Thymus (tissue), 11 donors: Measurements from ENCODE around the gene CUEDC1. TPM values are rescaled to one million over a fixed set of nuclear protein-coding genes. Genes with fewer than 3 reads are reported as not detected.

ENCODE experiments used
- DNase-seq, 9 donors: peaks; one replicate each; pipeline ENCODE4 v3.0.0-alpha.2; 2013; ENCODE audit warnings: low spot score in 9 of 9, low read depth in 6 of 9, missing footprints in 1 of 9
- H3K27ac ChIP-seq, 2 donors: one replicate each; pipeline ENCODE4 v1.5.1; 2013; ENCODE audit warnings: control low read depth in 1 of 2, low read depth in 1 of 2, low read length in 1 of 2, mild to moderate bottlenecking in 1 of 2, moderate library complexity in 1 of 2
- H3K27me3 ChIP-seq, 2 donors: one replicate each; pipeline ENCODE4 v1.5.1; 2013; ENCODE audit warnings: low read length in 1 of 2; ENCODE audit not compliant: control insufficient read depth in 2 of 2, insufficient read depth in 1 of 2
- H3K36me3 ChIP-seq, 2 donors: one replicate each; pipeline ENCODE4 v1.5.1; 2013; ENCODE audit warnings: low read length in 1 of 2, mild to moderate bottlenecking in 1 of 2, moderate library complexity in 1 of 2; ENCODE audit not compliant: control insufficient read depth in 2 of 2, insufficient read depth in 2 of 2
- H3K4me1 ChIP-seq, 2 donors: one replicate each; pipeline ENCODE4 v1.5.1; 2013; ENCODE audit warnings: low read length in 2 of 2; ENCODE audit not compliant: control insufficient read depth in 2 of 2, insufficient read depth in 2 of 2
- H3K4me3 ChIP-seq, 2 donors: one replicate each; pipeline ENCODE4 v1.5.1; 2013; ENCODE audit warnings: low read length in 2 of 2, control low read depth in 1 of 2, mild to moderate bottlenecking in 1 of 2
- H3K9me3 ChIP-seq, 2 donors: one replicate each; pipeline ENCODE4 v1.5.1; 2013; ENCODE audit warnings: low read length in 1 of 2, mild to moderate bottlenecking in 1 of 2; ENCODE audit not compliant: control insufficient read depth in 2 of 2, insufficient read depth in 1 of 2
- WGBS: extraction: QIAGEN DNeasy Blood & Tissue Kit; methylation state at CpG from one replicate; pipeline ENCODE4 v1.1.7; 2013; 5-methylcytosine and 5-hydroxymethylcytosine counted together
- polyA plus RNA-seq: library from polyadenylated mRNA; stranded (reverse); fragments of 200-250 nt; gene quantifications from one replicate; pipeline ENCODE4 v1.2.3, GENCODE V29; 2013
- total RNA-seq: library from RNA; stranded (reverse); fragments of 120-200 nt; gene quantifications from one replicate; pipeline ENCODE4 v1.2.4, GENCODE V29; 2013
- donor health status: healthy.

Gene CUEDC1
- total and polyA plus RNA-seq, 2 donors = 3.1 to 19.3 TPM

DNA sequence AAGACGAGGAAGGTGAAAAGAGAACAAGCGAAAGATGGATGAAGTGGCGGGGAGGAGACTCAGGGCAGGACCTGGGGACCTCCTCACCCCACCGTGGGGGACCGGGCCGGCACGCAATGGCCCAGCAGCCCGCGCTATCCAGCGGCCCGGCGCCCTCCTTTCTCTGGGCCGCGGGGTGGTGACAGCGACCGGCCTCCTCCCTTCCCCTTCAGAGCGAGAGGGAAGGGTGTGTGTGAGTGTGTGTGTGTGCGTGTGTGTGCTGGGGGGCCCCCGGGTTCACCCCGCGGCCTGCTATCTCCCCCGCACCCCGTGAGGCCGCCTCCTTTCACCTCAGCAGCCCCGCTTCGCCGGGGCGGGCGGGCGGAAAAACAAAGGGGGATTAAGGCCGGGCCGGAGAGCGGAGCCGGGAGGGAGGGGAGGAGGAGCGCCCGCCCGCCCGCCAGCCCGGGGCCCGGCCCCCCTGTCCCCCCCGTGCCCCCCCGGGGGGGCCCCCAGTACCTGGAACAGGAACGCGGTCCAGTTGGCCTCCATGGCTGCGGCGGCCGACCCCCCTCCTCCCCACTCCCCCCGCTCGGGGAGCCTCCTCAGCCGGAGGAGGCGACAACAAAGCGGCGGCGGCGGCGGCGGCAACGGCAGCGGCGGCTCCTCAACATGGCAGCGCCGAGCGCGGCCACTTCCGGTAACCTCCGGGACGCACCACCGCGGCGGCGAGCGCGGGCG, 32.5 kb upstream of the CUEDC1 start, which contains the start of gene VEZF1:
VEZF1 (minus strand) TSS at position 674 of the 720 bp plus-strand sequence; CDS start at position 531, 143 bp downstream.
- no peaks in the 10 kb centered on the region for H3K9me3 ChIP-seq
- under 1% methylated on average over 74 of the region's 74 CpGs for WGBS
- peak in 7 of 9 donors; percentile 42 to 87 (median 72) for DNase-seq
- peak within 1 kb of the TSS; percentile 81 to 91 for H3K27ac ChIP-seq
- peak within 1 kb of the TSS; percentile 78 to 95 for H3K4me3 ChIP-seq
- no peaks in the 10 kb centered on the region for H3K27me3 ChIP-seq
- peaks cover 6 to 10% of the 10 kb centered on the region in 2 donors for H3K36me3 ChIP-seq
- peaks cover 17 to 20% of the 10 kb centered on the region in 2 donors for H3K4me1 ChIP-seq

DNA sequence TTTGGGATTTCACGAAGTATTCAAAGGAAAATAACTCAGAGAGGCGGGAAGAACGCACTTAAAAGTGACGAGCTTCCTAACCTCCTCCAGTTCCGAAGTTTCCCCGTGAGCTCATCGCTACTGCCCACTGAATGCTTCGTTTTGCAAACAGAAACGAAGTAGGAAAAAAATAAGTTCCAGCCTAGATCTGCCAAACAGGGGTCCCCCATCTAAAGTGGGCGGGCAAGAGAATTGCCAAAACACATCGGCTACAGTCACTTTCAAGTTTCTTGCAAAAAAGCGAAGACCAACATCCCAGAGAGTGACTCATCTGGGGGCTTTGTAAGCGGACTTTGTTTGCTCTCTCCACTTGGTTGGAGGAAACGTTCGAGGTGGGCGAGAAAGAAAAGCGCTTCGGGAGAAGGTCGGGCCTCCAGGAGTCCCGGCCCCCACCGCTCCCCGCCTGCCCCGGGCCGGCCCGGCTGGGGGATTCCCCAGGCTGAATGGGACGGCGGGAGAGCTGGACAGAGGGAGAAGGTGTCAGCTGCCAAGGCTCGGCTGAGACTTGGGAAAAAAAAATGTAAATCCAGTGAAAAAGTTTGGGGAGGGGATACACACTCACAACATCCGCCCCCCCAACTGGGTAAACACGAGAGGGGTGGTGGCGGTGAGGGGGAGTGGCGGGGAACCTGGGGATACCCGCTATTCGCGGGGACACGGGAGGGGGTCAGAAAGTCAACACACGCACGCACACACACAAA, 31.8 kb upstream of the CUEDC1 start:
- Histone ChIP-seq H3K9me3 (no peaks in the 10 kb centered on the region), H3K27ac (peak overlapping the region; percentile 81 to 91), H3K4me3 (peak overlapping the region; percentile 75 to 95), H3K27me3 (no peaks in the 10 kb centered on the region), H3K36me3 (peaks cover 12 to 16% of the 10 kb centered on the region in 2 donors), H3K4me1 (peaks cover 20 to 22% of the 10 kb centered on the region in 2 donors)
- peak in 5 of 9 donors; percentile 16 to 59 (median 27) for DNase-seq
- WGBS = under 1% methylated on average over 38 of the region's 38 CpGs

DNA sequence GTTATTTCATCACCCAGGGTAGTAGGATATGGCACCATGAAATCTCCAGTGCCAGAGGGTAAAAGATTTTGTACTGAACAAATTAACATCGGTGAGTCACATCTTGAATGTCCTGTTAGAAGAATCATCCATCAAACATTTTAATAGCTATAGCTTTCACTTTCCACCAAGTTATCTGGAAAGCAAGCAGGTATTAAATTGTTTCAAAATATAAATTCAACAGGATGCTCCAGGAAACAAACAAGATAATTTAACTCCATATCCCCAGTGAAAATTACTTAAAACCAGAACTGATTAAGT, 30.4 kb upstream of the CUEDC1 start:
- Histone ChIP-seq H3K27ac (no peak overlapping the region), H3K36me3 (peaks cover 12 to 25% of the 10 kb centered on the region in 2 donors), H3K4me1 (peaks cover 20 to 22% of the 10 kb centered on the region in 2 donors), H3K27me3 (no peaks in the 10 kb centered on the region), H3K9me3 (no peaks in the 10 kb centered on the region), H3K4me3 (no peak overlapping the region)
- 50% methylated on average over 1 of the region's 1 CpG for WGBS
- DNase-seq = no peak

DNA sequence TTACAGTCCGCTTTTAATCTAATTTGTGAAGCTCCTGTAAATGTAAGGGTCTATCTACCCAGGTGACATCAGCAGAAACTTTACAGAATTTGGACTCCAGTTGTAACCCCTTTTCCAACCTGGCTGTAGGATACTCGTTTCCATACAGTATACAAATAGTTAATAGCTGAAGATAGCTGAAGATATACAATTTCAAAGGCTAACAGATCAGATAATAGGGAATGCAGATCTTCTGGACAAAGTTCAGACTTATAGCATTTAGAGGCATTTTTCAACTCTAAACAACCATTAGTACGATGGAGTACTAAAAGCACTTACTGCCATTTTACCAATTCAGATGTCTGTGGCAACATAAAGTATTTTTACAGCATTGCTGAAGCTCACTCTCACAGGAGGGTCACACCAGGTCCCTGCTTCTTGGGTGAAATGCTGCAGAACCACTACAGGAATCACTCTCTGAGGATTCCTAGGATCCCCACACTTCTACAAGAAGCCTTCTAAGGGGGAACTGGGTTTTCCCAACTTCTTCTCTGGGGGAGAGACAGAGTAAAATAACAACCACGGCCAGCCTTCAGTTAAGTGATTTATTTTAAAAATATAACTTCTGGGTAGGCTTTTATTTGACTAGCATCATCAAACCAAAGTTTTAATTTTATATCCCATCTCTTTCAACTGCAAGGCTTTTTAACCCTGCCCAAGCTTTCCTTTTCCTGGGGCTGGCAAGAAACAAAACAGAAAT, 29.9 kb upstream of the CUEDC1 start:
- Histone ChIP-seq H3K27ac (no peak overlapping the region), H3K4me3 (no peak overlapping the region)
- WGBS = 84% methylated on average over 4 of the region's 4 CpGs

DNA sequence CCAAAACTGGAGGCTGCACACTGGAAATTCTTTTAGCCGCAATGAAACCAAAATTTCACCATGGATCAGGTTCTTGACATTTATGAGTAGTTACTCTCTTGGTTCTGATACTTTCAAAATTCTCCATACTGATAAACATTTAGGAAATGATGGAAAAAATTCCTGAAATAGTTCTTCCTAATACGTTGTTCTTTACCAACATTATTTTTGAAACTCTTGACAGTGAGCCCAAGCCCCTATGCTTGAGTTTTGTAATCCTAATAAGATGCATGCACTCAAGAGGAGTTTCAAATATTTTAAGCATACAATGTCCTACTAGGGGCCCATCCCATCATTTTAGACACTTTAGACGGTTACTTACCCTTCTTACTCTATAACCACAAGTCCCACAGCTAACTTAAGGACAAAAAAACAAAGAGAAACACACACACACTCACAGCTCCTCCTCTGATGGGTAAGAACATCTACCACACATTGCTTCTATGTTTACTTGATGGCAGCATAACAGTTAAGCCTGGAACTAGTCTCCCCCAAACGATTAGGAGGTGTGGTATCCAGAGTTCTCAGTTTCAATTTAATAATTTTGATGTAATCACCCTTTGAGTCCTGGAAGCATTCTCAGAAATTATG, 29.2 kb upstream of the CUEDC1 start:
- DNase-seq = no peak
- peaks cover 14 to 30% of the 10 kb centered on the region in 2 donors for H3K36me3 ChIP-seq
- no peak overlapping the region for H3K27ac ChIP-seq
- WGBS = 52% methylated on average over 4 of the region's 4 CpGs
- H3K27me3 ChIP-seq = no peaks in the 10 kb centered on the region
- no peaks in the 10 kb centered on the region for H3K9me3 ChIP-seq
- peak overlapping the region in 1 of 2 donors; percentile 9 for H3K4me3 ChIP-seq
- peaks cover 20 to 22% of the 10 kb centered on the region in 2 donors for H3K4me1 ChIP-seq

More for the DNA sequence above, 29.9 kb upstream of the CUEDC1 start:
- Histone ChIP-seq H3K27me3 (no peaks in the 10 kb centered on the region), H3K4me1 (peaks cover 20 to 22% of the 10 kb centered on the region in 2 donors), H3K9me3 (no peaks in the 10 kb centered on the region), H3K36me3 (peaks cover 12 to 30% of the 10 kb centered on the region in 2 donors)
- no peak for DNase-seq

DNA sequence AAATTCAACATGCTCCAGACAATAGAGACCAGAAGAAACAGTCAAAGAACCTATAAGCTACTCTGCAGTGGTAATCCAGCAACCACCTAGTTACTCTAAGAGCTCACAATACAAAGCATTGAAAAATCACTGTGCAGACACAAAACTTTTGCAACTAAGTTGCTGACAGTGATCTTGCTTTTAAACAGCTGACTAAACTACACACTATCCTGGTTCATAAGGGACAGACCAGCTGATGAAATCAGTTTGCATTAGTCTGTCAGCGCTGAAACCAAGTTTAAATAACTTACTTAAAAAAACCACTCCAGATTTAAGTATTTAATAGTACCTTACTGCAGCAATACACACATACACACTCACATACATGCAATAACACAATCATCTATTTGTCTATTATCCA, 28.2 kb upstream of the CUEDC1 start:
- WGBS = 100% methylated on average over 1 of the region's 1 CpG
- Histone ChIP-seq H3K4me1 (peaks cover 15% of the 10 kb centered on the region in 2 donors), H3K27me3 (no peaks in the 10 kb centered on the region), H3K4me3 (no peak overlapping the region), H3K9me3 (no peaks in the 10 kb centered on the region), H3K27ac (no peak overlapping the region), H3K36me3 (peaks cover 18 to 38% of the 10 kb centered on the region in 2 donors)
- DNase-seq = no peak

DNA sequence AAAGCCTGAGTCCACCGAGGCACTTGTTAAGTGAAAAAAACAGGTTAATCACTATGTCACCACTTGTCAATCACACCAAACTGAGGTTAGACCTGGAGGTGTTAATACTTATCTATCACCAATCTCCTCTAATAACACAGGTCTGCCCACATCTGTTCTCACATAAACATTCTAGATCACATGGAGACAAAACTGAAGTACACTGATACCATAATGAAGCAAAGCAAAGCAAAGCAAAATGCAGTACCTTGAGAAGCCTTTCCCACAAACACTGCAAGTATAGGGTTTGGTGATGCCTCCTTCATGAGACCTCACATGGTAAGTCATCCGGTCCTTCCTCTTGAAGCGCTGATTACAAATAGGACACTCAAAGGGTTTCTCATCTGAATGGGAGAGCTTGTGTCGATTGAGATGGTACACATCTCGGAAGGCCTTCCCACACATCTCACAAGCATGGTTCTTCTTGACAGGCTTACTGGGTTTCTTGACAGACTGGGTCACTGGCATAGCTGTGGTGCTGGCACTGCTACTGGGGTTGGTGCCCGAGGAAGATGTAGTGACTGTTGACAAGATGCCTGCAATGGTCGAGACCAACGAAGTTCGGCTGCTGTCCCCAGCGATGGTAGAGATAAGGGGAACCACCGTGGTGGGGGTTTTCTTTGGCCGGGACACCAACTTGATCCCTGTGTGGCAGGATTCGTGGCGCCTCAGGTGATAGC, 27.4 kb upstream of the CUEDC1 start:
- Histone ChIP-seq H3K4me3 (no peak overlapping the region), H3K36me3 (peaks cover 25 to 43% of the 10 kb centered on the region in 2 donors), H3K9me3 (no peaks in the 10 kb centered on the region), H3K27ac (no peak overlapping the region), H3K4me1 (peaks cover 15% of the 10 kb centered on the region in 2 donors), H3K27me3 (no peaks in the 10 kb centered on the region)
- WGBS = 95% methylated on average over 14 of the region's 14 CpGs
- no peak for DNase-seq

DNA sequence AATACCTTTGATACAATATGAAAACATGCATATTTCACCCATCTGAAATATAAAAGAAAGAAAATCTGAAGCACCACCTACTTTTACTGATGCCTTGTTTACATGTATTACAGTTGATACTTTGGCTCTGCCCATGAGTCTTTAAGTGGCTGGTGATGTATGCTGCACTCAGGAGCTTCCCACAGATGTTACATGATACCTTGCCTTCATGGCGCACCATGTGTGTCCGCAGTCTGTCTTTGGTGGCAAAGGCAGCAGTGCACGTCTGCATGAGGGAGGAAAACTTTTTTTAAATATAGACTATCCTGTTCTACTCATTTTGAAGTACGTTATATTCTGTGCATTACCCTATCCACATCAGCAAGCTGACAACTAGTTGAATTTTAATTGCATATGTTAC, 25.3 kb upstream of the CUEDC1 start:
- no peaks in the 10 kb centered on the region for H3K9me3 ChIP-seq
- H3K4me1 ChIP-seq = peaks cover 9 to 12% of the 10 kb centered on the region in 2 donors
- no peak for DNase-seq
- H3K36me3 ChIP-seq = peaks cover 41 to 64% of the 10 kb centered on the region in 2 donors
- H3K27me3 ChIP-seq = no peaks in the 10 kb centered on the region
- H3K27ac ChIP-seq = no peak overlapping the region
- WGBS = 93% methylated on average over 4 of the region's 4 CpGs
- no peak overlapping the region for H3K4me3 ChIP-seq
